ENCODE data around the gene ZNF416.

The ZNF416 gene

DNA sequence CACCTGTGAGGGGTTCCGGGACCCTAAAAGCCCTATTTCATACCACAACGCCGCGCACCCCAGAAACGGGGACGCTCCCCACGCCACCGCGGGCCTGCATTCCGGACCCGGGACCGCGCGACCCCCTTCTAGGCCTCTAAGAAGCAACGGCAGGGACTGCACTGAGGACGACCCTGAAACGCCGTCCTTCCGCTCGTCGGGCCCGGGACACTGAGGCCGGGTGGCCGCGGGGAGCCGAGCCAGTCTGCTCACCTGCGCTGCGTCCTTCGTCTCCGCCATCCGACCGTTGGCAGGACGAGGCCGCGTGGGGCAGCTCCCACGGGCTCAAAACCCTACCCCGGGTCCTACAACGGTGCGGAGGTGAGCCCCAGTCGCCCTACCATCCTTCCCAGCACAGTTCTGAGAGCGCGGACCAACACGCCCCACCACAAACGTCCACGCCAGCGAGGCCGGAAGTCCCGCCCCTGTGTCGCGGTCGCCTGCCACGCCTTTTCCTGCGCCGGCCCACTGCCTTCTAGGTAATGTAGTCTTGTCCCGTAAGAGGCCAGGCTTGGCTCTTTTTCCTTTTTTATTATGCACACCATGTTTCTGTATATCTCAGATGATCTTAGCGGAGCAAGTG is 19.2 kb downstream of the ZNF416 start, which contains the start of gene ZNF550:
ZNF550 (minus strand) TSS at position 460 of the 622 bp plus-strand sequence; CDS start at position 279, 181 bp downstream.
- peak in 55 of 56 donors; percentile 26 to 94 (median 76) for DNase-seq

DNA sequence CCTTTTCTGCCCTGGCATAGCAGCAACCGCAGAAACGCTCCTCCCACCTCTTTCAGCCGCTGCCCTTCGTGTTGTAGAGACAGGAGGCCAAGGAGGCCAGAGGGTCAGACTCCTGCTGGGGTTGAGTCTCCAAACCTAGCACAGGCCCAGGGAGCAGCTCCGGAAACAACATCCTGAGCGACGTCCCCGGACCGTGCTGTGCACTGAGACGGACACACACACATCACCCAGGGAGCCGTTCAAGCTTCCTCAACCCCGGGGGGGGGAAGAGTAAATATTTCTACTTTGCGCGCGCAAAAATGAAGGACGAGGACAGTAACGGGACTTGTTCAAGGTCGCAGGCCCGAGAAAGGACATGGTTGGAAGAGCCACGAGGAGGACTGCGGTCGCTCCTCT is 19.7 kb downstream of the ZNF416 start:
- DNase-seq, result peak in 4 of 56 donors; percentile 1 to 13 (median 5)

DNA sequence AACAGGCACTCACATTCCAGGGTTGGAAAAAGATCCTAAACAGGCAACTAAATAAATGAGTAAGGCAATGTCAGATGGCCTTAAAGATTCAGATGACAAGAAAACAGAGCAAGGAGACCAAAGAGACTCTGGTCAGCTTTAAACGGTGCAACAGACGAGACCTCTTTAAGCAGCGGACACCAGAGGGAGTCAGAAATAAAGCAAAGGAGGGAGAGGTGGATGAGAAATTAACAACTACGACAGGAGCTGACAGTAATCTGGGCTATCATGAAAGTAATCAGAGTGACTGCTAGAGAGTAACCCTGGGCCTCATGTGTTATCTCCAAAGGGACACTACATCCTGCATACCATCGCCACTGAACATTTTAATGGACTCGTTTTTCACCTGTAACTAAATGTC is 20.2 kb downstream of the ZNF416 start:
- no peak for DNase-seq

DNA sequence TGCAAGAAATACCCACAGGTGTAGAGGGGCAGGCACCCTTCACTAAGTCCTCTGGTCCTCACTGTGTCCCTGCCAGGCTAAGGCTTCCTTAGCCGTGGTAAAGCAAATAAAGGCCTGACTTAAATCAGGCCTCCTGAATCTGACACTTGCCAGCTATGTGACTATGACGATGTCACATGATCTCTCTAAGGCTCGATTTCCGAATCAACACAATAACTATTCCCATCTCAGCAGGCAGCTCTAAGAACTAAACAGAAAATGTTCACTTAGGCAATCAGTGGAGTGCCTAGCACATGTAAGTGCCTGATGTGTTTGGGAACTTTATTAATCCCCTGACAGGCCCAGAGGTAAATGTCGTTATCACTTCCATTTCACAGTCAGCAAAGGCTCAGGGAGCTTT is 21.1 kb downstream of the ZNF416 start:
- DNase-seq, result no peak

DNA sequence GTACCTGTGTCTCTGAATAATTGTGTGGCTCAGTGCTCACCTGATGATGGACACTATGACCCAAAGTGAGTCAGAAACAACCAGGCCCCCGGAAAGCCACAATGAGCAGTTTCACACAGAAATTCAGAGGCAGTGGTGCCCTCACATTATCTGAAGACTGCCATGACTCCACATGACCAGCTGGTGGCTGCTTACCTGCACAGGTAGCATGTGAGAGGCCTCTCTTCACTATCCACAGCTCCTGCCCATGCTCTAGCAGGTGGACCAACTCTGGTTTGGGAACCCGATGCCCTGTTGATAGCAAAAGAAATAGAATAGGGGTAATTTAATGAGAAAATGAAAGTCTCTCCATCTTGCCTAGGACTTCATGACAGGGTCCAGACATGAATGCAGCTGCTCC is 26.3 kb downstream of the ZNF416 start:
- DNase-seq, result no peak

DNA sequence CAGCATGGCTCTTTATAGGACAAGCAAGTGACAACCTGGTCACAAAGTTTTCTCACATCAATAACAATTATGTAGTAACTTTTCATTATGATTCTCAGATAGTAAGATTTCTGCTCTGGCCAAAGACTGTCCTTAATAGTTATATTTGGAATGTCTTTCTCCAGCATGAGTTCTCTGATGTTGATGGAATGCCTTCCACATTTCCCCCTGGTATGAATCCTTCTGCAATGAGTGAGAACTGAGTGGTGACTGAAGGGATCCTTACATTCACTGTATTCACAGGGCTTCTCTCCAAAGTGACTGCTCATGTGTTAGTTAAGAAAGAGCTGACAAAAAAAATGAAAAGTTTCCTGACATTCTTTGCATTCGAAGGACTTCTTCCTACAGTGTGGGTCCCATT is 32.2 kb downstream of the ZNF416 start:
- DNase-seq, result no peak

DNA sequence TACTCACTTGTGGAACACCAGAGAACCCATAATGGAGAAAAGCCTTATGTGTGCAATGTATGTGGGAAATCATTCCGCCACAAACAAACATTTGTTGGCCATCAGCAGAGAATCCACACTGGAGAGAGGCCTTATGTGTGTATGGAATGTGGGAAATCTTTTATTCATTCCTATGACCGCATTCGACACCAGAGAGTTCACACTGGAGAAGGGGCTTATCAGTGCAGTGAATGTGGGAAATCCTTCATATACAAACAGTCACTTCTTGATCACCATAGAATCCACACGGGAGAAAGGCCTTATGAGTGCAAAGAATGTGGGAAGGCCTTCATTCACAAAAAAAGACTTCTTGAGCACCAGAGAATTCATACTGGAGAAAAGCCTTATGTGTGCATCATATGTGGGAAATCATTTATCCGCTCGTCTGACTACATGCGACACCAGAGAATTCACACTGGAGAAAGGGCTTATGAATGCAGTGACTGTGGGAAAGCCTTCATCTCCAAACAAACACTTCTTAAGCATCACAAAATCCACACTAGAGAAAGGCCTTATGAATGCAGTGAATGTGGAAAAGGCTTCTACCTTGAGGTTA is 40.7 kb downstream of the ZNF416 start:
- no peak for DNase-seq

DNA sequence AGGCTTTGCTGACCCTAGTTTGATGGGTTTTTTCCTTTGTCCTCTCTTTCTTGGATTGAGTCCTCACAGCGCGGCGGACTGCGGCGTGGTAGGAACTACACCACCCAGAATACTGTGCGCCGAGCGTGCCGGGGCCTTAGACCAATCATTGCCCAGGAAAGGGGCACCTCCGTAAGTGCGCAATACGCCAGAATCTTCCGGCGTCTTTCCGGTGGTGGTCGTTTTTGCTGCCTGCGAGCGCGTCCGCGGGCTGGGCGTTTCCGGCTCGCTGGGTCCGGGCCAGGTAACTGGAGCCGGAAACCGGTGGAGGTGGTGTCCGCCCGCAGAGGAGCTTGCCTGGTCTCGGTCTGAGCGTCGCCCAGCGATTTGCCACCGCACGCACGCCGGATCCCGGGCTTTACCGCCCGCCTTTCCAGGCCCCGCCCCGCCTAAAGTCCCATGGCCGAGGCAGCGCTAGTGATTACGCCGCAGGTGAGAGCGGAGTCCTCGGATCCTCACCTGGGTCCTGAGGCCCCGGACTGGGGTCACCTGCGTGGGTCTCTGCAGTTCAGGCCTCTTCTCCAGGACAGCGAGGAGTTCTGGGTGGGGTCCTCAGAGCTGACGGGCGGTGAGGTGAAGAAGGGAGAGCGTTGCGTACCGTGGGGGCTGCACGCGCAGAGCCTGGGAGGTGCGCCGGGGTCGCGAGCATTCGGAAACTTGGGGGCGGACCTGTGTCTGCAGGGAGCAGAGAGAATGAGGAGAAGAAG is 51.4 kb downstream of the ZNF416 start, which contains the start of gene ZNF549:
ZNF549 (plus strand) TSS at position 221 of the 746 bp plus-strand sequence; CDS start at position 439, 218 bp downstream.
- peak in 55 of 56 donors; percentile 24 to 92 (median 68) for DNase-seq
